H1 (cell line): ENCODE data around the gene HECTD3. TPM values are rescaled to one million over a fixed set of nuclear protein-coding genes. Genes with fewer than 3 reads are reported as not detected.

ENCODE experiments used
- CBX8 ChIP-seq: fragments of 300-800, 300-1000 bp; sonication (generic); IDR thresholded peaks from 2 replicates; pipeline ENCODE4 v1.7.1; 2016; ENCODE audit warnings: low read depth, low read length, borderline replicate concordance
- KDM1A ChIP-seq: fragments of 200-600, 300-600 bp; sonication (generic); IDR thresholded peaks from 2 replicates; pipeline ENCODE4 v1.7.1; 2016; ENCODE audit warnings: mild to moderate bottlenecking, low read length, borderline replicate concordance
- KDM4A ChIP-seq: IDR thresholded peaks from one replicate; pipeline ENCODE4 v1.7.1; 2012; ENCODE audit warnings: low read depth, mild to moderate bottlenecking, moderate library complexity, low read length, inconsistent platforms; ENCODE audit not compliant: severe bottlenecking
- SAP30 ChIP-seq: fragments of 300-600 bp; sonication (generic); IDR thresholded peaks from 2 replicates; pipeline ENCODE4 v1.7.1; 2012; ENCODE audit warnings: low read length, moderate library complexity, mild to moderate bottlenecking, inconsistent platforms; ENCODE audit not compliant: insufficient read depth, insufficient replicate concordance
- SIX5 ChIP-seq: IDR thresholded peaks from 2 replicates; pipeline ENCODE4 v1.6.1; 2011; ENCODE audit warnings: mild to moderate bottlenecking, low read depth, low read length
- SP2 ChIP-seq: IDR thresholded peaks from 2 replicates; pipeline ENCODE4 v1.6.1; 2012; ENCODE audit warnings: mild to moderate bottlenecking, low read length, inconsistent platforms
- polyA plus RNA-seq, 7 experiments: library from polyadenylated mRNA; depleted of rRNA in 3 of 7; stranded (reverse) in 5 of 7; unstranded in 2 of 7; fragments of >200 nt in 5 of 7; fragments of 200-250 nt in 2 of 7; gene quantifications; 1 replicate in 5 of 7; 2 replicates in 1 of 7; 4 replicates in 1 of 7; pipeline versions ENCODE4 v1.2.1 to v1.2.3, GENCODE V29; 2011 to 2013; ENCODE audit warnings: missing spikeins in 2 of 7, mixed read lengths in 2 of 7
- total RNA-seq: library from RNA; stranded (reverse); fragmentation: NEBNext Ultra II Directional; extraction: Animal tissue kit (Norgen Biotek cat#: 25700); gene quantifications from 2 replicates; pipeline ENCODE4 v1.2.1, GENCODE V29; 2021
- TF ChIP-seq, protein P1 (sequence below): fragments of 300-600 bp; sonication (generic); IDR thresholded peaks from 2 replicates; pipeline ENCODE4 v1.7.1; 2012; ENCODE audit warnings: low read length, moderate library complexity, mild to moderate bottlenecking, inconsistent platforms; ENCODE audit not compliant: insufficient replicate concordance

Gene HECTD3
- total and polyA plus RNA-seq, 2 of the 8 experiments (the other 6 are each of a cell fraction or from before 2014, with no cell fraction given): 32.9 to 52.7 TPM

- TF ChIP-seq, protein P1, sequence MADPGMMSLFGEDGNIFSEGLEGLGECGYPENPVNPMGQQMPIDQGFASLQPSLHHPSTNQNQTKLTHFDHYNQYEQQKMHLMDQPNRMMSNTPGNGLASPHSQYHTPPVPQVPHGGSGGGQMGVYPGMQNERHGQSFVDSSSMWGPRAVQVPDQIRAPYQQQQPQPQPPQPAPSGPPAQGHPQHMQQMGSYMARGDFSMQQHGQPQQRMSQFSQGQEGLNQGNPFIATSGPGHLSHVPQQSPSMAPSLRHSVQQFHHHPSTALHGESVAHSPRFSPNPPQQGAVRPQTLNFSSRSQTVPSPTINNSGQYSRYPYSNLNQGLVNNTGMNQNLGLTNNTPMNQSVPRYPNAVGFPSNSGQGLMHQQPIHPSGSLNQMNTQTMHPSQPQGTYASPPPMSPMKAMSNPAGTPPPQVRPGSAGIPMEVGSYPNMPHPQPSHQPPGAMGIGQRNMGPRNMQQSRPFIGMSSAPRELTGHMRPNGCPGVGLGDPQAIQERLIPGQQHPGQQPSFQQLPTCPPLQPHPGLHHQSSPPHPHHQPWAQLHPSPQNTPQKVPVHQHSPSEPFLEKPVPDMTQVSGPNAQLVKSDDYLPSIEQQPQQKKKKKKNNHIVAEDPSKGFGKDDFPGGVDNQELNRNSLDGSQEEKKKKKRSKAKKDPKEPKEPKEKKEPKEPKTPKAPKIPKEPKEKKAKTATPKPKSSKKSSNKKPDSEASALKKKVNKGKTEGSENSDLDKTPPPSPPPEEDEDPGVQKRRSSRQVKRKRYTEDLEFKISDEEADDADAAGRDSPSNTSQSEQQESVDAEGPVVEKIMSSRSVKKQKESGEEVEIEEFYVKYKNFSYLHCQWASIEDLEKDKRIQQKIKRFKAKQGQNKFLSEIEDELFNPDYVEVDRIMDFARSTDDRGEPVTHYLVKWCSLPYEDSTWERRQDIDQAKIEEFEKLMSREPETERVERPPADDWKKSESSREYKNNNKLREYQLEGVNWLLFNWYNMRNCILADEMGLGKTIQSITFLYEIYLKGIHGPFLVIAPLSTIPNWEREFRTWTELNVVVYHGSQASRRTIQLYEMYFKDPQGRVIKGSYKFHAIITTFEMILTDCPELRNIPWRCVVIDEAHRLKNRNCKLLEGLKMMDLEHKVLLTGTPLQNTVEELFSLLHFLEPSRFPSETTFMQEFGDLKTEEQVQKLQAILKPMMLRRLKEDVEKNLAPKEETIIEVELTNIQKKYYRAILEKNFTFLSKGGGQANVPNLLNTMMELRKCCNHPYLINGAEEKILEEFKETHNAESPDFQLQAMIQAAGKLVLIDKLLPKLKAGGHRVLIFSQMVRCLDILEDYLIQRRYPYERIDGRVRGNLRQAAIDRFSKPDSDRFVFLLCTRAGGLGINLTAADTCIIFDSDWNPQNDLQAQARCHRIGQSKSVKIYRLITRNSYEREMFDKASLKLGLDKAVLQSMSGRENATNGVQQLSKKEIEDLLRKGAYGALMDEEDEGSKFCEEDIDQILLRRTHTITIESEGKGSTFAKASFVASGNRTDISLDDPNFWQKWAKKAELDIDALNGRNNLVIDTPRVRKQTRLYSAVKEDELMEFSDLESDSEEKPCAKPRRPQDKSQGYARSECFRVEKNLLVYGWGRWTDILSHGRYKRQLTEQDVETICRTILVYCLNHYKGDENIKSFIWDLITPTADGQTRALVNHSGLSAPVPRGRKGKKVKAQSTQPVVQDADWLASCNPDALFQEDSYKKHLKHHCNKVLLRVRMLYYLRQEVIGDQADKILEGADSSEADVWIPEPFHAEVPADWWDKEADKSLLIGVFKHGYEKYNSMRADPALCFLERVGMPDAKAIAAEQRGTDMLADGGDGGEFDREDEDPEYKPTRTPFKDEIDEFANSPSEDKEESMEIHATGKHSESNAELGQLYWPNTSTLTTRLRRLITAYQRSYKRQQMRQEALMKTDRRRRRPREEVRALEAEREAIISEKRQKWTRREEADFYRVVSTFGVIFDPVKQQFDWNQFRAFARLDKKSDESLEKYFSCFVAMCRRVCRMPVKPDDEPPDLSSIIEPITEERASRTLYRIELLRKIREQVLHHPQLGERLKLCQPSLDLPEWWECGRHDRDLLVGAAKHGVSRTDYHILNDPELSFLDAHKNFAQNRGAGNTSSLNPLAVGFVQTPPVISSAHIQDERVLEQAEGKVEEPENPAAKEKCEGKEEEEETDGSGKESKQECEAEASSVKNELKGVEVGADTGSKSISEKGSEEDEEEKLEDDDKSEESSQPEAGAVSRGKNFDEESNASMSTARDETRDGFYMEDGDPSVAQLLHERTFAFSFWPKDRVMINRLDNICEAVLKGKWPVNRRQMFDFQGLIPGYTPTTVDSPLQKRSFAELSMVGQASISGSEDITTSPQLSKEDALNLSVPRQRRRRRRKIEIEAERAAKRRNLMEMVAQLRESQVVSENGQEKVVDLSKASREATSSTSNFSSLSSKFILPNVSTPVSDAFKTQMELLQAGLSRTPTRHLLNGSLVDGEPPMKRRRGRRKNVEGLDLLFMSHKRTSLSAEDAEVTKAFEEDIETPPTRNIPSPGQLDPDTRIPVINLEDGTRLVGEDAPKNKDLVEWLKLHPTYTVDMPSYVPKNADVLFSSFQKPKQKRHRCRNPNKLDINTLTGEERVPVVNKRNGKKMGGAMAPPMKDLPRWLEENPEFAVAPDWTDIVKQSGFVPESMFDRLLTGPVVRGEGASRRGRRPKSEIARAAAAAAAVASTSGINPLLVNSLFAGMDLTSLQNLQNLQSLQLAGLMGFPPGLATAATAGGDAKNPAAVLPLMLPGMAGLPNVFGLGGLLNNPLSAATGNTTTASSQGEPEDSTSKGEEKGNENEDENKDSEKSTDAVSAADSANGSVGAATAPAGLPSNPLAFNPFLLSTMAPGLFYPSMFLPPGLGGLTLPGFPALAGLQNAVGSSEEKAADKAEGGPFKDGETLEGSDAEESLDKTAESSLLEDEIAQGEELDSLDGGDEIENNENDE: no peak
- no peak for TF ChIP-seq KDM1A
- TF ChIP-seq SP2: no peak
- TF ChIP-seq KDM4A: no peak
- TF ChIP-seq SAP30: no peak
- TF ChIP-seq CBX8: no peak
- TF ChIP-seq SIX5: no peak
Observed at GRCh38 chr1:45043094-45043493, 32.0 kb upstream of the HECTD3 start (continued).
